ENCODE results near the gene ACADM.
"Not testable (repeated sequence)": the region's sequence is repeated elsewhere in the genome, so short reads cannot be mapped to it uniquely, and the experiment has no call there.

ACADM gene

DNA sequence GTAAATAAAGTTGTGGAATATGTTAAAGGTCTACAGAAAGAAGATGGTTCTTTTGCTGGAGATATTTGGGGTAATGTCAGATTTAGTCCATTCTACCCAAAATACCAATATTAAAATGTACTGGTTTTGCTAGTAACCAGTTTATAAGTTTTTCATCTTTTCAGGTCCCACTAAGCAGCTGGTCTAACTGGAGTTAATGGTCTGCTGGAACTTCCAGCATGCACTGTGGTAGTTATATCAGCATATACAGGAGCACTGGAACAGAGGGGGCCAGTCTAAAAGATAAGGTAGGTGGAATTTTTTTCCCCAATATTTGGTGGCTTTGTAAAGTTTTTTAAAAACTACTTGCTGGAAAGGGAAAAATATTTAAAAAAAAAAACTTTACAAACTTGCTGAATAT is 65.5 kb downstream of the ACADM start:
- peaks cover 44% of the 10 kb centered on the region for H3K4me1 Mint-ChIP-seq (ENCODE audit: low read depth)
- no peak for DNase-seq (ENCODE audit: low spot score)
- H3K27me3 Mint-ChIP-seq (ENCODE audit: low read depth): no peaks in the 10 kb centered on the region
- peaks cover 80% of the 10 kb centered on the region for H3K36me3 Mint-ChIP-seq (ENCODE audit: low read depth)
- no peak overlapping the region for H3K27ac Mint-ChIP-seq
- H3K4me3 Mint-ChIP-seq: peak overlapping the region; percentile 99
- H3K9me3 Mint-ChIP-seq: no peaks in the 10 kb centered on the region

DNA sequence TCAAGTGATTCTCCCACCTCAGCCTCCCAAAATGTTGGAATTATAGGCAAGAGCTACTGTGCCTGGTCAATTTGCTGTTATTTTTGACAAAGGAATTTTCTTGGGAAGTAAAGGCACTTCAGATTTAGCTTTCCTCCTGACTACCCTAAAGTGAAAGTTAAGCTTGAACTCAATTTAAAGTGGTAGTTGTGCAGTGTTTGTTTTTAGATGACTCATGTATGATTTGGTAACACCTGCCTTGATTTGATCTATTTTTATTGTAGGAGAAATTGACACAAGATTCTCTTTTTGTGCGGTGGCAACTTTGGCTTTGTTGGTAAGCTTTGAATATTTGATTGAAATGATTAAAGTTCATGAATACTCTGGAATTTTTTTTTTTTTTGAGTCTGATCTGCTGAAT is 66.5 kb downstream of the ACADM start:
- Mint-ChIP-seq H3K4me1 (ENCODE audit: low read depth) (peaks cover 40% of the 10 kb centered on the region), H3K27me3 (ENCODE audit: low read depth) (no peaks in the 10 kb centered on the region), H3K27ac (peak overlapping the region; percentile 20), H3K36me3 (ENCODE audit: low read depth) (peaks cover 84% of the 10 kb centered on the region), H3K9me3 (no peaks in the 10 kb centered on the region), H3K4me3 (peak overlapping the region; percentile 73)
- no peak for DNase-seq (ENCODE audit: low spot score)

DNA sequence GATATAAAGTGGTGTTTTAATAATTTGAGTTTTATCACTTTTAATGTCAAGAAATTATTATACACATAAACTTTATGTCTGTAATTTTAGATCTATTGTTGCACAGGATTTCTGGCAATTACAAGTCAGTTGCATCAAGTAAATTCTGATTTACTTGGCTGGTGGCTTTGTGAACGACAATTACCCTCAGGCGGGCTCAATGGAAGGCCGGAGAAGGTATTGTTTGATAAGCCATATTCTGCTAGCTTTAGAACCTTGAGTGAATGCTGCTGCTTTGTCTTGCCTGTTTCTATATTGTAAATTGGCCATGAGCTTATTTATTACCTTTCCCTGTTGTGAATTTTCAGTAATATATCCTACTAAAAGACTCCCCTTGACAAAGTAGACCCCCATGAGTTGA is 67.6 kb downstream of the ACADM start:
- no peak for DNase-seq (ENCODE audit: low spot score)
- Mint-ChIP-seq H3K27ac (no peak overlapping the region), H3K4me3 (no peak overlapping the region), H3K4me1 (ENCODE audit: low read depth) (peaks cover 37% of the 10 kb centered on the region), H3K9me3 (no peaks in the 10 kb centered on the region), H3K27me3 (ENCODE audit: low read depth) (no peaks in the 10 kb centered on the region), H3K36me3 (ENCODE audit: low read depth) (peaks cover 84% of the 10 kb centered on the region)

DNA sequence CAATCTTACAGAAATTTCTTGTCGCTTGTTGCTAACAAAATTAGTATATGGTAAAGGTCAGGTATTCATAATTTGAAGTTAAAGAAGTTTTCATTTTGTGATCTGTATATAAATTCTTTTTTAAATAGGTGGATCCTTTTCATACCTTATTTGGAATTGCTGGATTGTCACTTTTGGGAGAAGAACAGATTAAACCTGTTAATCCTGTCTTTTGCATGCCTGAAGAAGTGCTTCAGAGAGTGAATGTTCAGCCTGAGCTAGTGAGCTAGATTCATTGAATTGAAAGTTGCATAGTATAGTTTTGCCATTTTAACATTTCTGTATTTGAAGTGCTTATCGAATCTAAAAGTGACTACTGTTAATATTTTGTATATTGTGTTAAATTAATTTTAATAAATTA is 69.9 kb downstream of the ACADM start:
- Mint-ChIP-seq H3K4me1 (ENCODE audit: low read depth) (peaks cover 24% of the 10 kb centered on the region), H3K9me3 (no peaks in the 10 kb centered on the region), H3K27ac (no peak overlapping the region), H3K27me3 (ENCODE audit: low read depth) (no peaks in the 10 kb centered on the region), H3K36me3 (ENCODE audit: low read depth) (peaks cover 77% of the 10 kb centered on the region), H3K4me3 (no peak overlapping the region)
- no peak for DNase-seq (ENCODE audit: low spot score)

DNA sequence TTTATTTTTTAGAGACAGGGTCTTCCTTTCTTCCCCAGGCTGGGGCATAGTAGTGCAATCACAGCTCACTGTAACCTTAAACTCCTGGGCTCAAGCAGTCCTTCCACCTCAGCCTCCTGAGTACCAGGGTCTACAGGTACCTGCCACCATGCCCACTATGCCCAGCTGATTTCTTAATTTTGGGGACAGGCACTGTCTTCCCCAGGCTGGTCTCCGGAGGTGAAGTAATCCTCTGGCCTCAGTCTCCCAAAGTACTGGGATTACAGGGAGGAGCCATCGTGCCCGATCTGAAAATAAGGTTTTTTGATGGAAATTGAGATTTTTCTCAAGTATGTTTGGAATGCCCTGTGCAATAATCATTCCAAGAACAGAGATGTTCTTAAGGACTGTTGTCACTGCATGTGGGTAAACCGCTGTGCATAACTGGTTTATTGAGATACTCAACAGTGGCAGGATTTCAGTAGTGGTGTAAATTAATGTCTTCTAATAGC is 71.2 kb downstream of the ACADM start:
- H3K36me3 Mint-ChIP-seq (ENCODE audit: low read depth): peaks cover 66% of the 10 kb centered on the region
- H3K27ac Mint-ChIP-seq: no peak overlapping the region
- H3K9me3 Mint-ChIP-seq: no peaks in the 10 kb centered on the region
- no peak for DNase-seq (ENCODE audit: low spot score)
- H3K4me3 Mint-ChIP-seq: no peak overlapping the region
- H3K4me1 Mint-ChIP-seq (ENCODE audit: low read depth): peaks cover 13% of the 10 kb centered on the region
- no peaks in the 10 kb centered on the region for H3K27me3 Mint-ChIP-seq (ENCODE audit: low read depth)

DNA sequence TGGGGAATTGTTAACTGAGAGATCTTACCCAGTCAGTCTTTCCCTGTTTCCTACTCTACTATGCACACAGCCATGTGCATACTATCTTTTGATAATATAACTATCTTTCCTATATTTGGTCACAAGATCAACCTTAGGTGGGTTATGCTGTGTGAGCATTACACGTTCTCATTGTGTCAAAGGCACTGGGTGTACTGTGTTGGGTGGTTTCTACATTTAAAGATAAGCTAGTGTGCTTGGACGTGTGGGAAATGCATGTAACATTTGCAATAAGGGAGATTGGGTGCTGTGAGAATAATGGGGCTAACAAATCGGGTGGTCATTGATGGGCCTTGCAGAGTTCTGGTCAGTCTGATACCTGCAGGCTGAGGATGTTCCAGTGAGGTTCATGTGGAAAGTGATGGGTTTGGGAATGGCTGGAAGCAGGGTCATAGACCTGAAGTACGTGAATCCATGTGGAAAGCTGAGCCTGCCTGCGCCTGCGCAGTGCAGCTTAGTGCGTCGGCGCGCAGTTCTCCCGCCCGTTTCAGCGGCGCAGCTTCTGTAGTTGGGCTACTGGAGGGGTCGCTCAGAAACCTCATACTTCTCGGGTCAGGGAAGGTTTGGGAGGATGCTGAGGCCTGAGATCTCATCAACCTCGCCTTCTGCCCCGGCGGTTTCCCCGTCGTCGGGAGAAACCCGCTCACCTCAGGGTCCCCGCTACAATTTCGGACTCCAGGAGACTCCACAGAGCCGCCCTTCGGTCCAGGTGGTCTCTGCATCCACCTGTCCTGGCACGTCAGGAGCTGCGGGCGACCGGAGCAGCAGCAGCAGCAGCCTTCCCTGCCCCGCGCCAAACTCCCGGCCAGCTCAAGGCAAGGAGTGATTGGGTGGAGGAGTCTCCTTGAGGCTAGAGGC is 72.1 kb downstream of the ACADM start, which contains the start of gene MSH4:
TSS of gene MSH4 (plus strand) at position 507 of the 897 bp plus-strand sequence. CDS start at position 611, 104 bp downstream.
- H3K9me3 Mint-ChIP-seq: no peaks in the 10 kb centered on the region
- H3K36me3 Mint-ChIP-seq (ENCODE audit: low read depth): peaks cover 58% of the 10 kb centered on the region
- H3K27me3 Mint-ChIP-seq (ENCODE audit: low read depth): no peaks in the 10 kb centered on the region
- H3K4me1 Mint-ChIP-seq (ENCODE audit: low read depth): peaks cover 6% of the 10 kb centered on the region
- no peak within 1 kb of the TSS for H3K27ac Mint-ChIP-seq
- no peak for DNase-seq (ENCODE audit: low spot score)
- no peak within 1 kb of the TSS for H3K4me3 Mint-ChIP-seq

DNA sequence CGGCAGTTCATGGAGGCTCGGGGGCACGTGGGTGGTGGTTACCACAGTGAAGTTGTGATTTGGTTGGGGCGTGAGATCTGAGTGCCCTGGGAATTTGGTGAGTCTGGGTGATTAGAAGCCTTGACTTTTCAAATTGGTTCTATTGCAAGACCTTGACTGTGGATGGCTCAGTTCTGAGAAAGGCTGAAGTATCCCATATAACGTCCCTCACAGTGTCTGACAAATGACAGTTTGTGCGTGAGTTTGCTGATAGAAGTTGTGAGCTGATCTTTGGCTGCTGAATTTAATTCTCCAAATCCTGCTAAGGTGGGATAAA is 72.7 kb downstream of the ACADM start:
- no peaks in the 10 kb centered on the region for H3K9me3 Mint-ChIP-seq
- no peak overlapping the region for H3K27ac Mint-ChIP-seq
- no peaks in the 10 kb centered on the region for H3K27me3 Mint-ChIP-seq (ENCODE audit: low read depth)
- H3K4me3 Mint-ChIP-seq: no peak overlapping the region
- H3K36me3 Mint-ChIP-seq (ENCODE audit: low read depth): peaks cover 53% of the 10 kb centered on the region
- no peak for DNase-seq (ENCODE audit: low spot score)
- peaks cover 4% of the 10 kb centered on the region for H3K4me1 Mint-ChIP-seq (ENCODE audit: low read depth)

DNA sequence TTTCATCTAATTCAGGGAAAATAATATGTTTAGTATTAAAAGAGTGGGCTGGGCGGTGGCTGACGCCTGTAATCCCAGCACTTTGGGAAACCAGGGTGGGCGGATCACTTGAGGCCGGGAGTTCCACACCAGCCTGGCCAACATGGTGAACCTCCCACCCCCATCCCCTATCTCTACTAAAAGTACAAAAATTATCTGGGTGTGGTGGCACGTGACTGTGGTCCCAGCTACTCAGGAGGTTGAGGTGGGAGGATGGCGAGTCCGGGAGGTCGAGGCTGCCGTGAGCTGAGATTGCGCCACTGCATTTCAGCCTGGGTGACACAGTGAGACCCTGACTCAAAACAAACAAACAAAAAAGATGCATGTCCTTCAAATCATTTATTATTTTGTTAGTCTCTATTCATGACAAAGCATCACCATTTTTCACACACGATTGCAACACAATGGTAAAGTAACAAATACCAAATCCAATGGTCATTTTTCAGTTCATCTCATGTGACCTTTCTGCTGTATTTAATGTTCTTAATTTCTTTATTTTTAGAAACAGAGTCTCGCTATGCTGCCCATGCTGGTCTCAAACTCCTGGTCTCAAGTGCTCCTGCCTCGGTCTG is 73.2 kb downstream of the ACADM start:
- H3K36me3 Mint-ChIP-seq (ENCODE audit: low read depth): peaks cover 48% of the 10 kb centered on the region
- no peak overlapping the region for H3K27ac Mint-ChIP-seq

DNA sequence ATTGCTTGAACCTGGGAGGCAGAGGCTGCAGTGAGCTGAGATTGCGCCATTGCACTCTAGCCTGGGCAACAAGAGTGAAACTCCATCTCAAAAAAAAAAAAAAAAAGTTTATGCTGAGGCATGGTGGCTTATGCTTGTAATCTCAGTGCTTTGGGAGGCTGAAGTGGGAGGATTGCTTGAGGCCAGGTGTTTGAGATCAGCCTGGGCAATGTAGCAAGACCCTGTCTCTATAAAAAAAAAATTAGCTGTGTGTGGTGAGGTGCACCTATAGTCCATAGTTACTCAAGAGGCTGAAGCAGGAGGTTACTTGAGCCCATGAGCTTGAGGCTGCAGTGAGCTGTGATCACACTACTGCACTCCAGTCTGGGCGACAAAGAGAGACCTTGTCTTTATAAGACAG is 77.0 kb downstream of the ACADM start:
- not testable (repeated sequence) for DNase-seq (ENCODE audit: low spot score); H3K27me3 Mint-ChIP-seq (ENCODE audit: low read depth); H3K4me3 Mint-ChIP-seq

More for the DNA sequence above, 73.2 kb downstream of the ACADM start:
- Mint-ChIP-seq H3K9me3 (no peaks in the 10 kb centered on the region), H3K4me3 (no peak overlapping the region), H3K4me1 (ENCODE audit: low read depth) (no peaks in the 10 kb centered on the region), H3K27me3 (ENCODE audit: low read depth) (no peaks in the 10 kb centered on the region)
- DNase-seq (ENCODE audit: low spot score): no peak

DNA sequence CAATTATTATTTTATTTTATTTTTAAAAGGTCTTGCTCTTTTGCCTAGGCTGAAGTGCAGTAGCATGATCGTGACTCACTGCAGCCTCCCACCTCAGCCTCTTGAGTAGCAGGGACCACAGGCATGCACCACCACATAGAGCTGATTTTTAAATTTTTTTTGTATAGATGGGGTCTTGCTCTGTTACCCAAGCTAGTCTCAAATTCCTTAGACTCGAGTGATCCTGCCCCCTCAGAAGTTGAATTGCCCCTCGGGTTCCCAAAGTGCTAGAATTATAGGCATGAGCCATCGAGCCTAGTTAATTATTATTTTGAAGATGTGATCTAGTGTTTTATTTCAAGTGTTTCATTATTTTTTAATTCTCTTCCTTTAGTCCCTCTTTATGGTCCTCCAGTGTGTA is 84.4 kb downstream of the ACADM start:
- Mint-ChIP-seq H3K27me3 (ENCODE audit: low read depth) (no peaks in the 10 kb centered on the region), H3K36me3 (ENCODE audit: low read depth) (no peaks in the 10 kb centered on the region), H3K9me3 (no peaks in the 10 kb centered on the region), H3K27ac (no peak overlapping the region), H3K4me3 (no peak overlapping the region), H3K4me1 (ENCODE audit: low read depth) (no peaks in the 10 kb centered on the region)
- no peak for DNase-seq (ENCODE audit: low spot score)

More for the DNA sequence above, 77.0 kb downstream of the ACADM start:
- H3K27ac Mint-ChIP-seq; H3K9me3 Mint-ChIP-seq; H3K4me1 Mint-ChIP-seq (ENCODE audit: low read depth): not testable (repeated sequence)
- peaks cover 22% of the 10 kb centered on the region for H3K36me3 Mint-ChIP-seq (ENCODE audit: low read depth)

DNA sequence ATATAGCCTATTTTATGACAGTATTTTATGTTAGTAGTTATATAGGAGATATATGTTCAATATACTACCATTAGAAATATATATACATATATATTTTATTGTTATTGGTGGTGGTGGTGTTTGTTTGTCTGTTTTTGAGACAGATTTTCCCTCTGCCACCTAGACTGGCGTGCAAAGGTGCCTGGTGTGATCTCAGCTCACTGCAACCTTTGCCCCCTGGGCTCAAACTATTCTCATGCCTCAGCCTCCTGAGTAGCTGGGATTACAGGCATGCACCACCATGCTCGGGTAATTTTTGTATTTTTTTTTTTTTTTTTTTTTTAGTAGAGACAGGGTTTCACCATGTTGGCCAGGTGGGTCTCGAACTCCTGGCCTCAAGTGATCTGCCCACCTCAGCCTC is 85.6 kb downstream of the ACADM start:
- not testable (repeated sequence) for H3K36me3 Mint-ChIP-seq (ENCODE audit: low read depth); H3K4me1 Mint-ChIP-seq (ENCODE audit: low read depth); H3K27ac Mint-ChIP-seq; H3K9me3 Mint-ChIP-seq; H3K27me3 Mint-ChIP-seq (ENCODE audit: low read depth); H3K4me3 Mint-ChIP-seq; DNase-seq (ENCODE audit: low spot score)

DNA sequence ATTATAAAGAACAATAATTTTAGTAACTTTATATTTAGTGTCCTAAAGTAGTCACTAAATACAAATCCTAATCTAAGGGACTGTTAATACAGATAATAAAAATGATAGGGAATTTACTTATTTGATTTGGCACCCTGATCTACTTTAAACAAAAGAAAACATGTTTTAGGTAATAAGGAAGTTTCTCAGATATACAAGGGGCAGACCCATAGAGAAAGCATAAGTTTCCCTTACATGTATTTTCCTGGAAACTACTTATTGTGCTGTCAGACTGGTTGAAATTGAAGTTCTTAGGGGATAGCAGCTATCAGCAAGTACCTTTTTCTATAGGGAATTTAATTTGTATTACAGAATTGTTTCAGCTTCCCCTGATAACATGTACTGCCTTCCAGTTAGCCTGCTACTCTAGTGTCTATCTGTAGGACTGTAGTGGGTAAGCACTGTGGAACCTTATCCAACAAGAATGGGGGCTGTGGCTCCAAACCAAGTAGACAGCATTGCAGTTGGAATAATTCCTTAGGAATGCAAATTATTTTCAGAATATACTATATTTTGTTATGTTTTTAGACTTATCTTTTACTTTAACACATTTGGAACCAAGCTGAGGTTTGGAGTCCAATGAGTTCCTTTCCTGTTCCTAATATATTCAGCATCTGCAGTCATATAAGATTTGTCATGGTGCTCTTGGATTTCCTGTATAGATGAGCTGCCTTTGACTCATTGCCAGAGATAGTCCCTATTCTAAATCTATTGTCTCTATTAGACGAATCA is 86.9 kb downstream of the ACADM start:
- no peaks in the 10 kb centered on the region for H3K4me1 Mint-ChIP-seq (ENCODE audit: low read depth)
- H3K4me3 Mint-ChIP-seq: no peak overlapping the region
- no peaks in the 10 kb centered on the region for H3K36me3 Mint-ChIP-seq (ENCODE audit: low read depth)
- DNase-seq (ENCODE audit: low spot score): no peak
- H3K27ac Mint-ChIP-seq: no peak overlapping the region
- H3K27me3 Mint-ChIP-seq (ENCODE audit: low read depth): no peaks in the 10 kb centered on the region
- no peaks in the 10 kb centered on the region for H3K9me3 Mint-ChIP-seq

DNA sequence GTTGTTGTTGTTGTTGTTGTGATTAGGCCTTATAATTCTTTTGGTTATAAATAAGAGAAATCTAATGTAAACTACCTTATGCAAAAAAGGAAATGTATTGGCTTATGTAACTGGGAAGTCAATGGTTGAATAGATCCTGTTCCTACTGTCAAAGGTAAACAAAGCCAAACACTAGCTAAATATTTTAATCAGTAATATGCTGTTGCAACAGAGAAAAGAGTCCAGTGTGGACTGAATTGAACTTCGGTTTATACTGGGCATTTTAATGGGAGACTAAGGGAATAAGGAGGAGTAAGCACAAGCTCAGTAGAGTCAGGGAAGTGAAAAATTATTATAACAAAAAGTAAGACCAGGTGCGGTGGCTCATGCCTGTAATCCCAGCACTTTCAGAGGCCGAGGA is 87.6 kb downstream of the ACADM start:
- Mint-ChIP-seq H3K4me1 (ENCODE audit: low read depth) (no peaks in the 10 kb centered on the region), H3K27ac (no peak overlapping the region), H3K27me3 (ENCODE audit: low read depth) (no peaks in the 10 kb centered on the region), H3K36me3 (ENCODE audit: low read depth) (no peaks in the 10 kb centered on the region), H3K9me3 (no peaks in the 10 kb centered on the region), H3K4me3 (no peak overlapping the region)
- no peak for DNase-seq (ENCODE audit: low spot score)
